Stimulated activated CD8-positive, alpha-beta memory T cell treated with anti-CD3 and anti-CD28 coated beads, Interleukin-15, amount 100 ng/mL, for 4 hours (primary cell): ENCODE results near the gene PCDHGB4.
"Not testable (repeated sequence)": the region's sequence is repeated elsewhere in the genome, so short reads cannot be mapped to it uniquely, and the experiment has no call there.

Source experiments
- DNase-seq, 2 donors: peaks; one replicate each; pipeline ENCODE4 v3.0.0-alpha.2; 2020; ENCODE audit warnings: low read depth in 2 of 2

PCDHGB4 gene

GRCh38 chr5:141366016-141366896 is 21.2 kb upstream of the PCDHGB4 start:
- no peak for DNase-seq

- no peak for DNase-seq
Observed at GRCh38 chr5:141369994-141370848, 17.3 kb upstream of the PCDHGB4 start, which contains the start of gene PCDHGB3. PCDHGB3 (plus strand) TSS chr5:141370242; CDS start chr5:141370395, 153 bp downstream.

- DNase-seq, result no peak
Observed at GRCh38 chr5:141371572-141372475, 15.7 kb upstream of the PCDHGB4 start.

- no peak for DNase-seq
Observed at GRCh38 chr5:141373673-141374317, 13.7 kb upstream of the PCDHGB4 start, which contains the start of gene PCDHGA6. PCDHGA6 (plus strand) TSS chr5:141373891; CDS start chr5:141374084, 193 bp downstream.

- DNase-seq, result no peak
Observed at GRCh38 chr5:141374627-141375026, 12.9 kb upstream of the PCDHGB4 start.

- not testable (repeated sequence) for DNase-seq
Observed at GRCh38 chr5:141375444-141376155, 11.9 kb upstream of the PCDHGB4 start.

GRCh38 chr5:141382469-141383294 is 4.8 kb upstream of the PCDHGB4 start, which contains the start of gene PCDHGA7:
PCDHGA7 (plus strand) TSS chr5:141382742; CDS start chr5:141382900, 158 bp downstream.
- DNase-seq, result no peak

- no peak for DNase-seq
Observed at GRCh38 chr5:141383345-141383744, 4.2 kb upstream of the PCDHGB4 start.

GRCh38 chr5:141384471-141385267 is 2.8 kb upstream of the PCDHGB4 start:
- no peak for DNase-seq

GRCh38 chr5:141388661-141389060 is 1.2 kb downstream of the PCDHGB4 start:
- no peak for DNase-seq

GRCh38 chr5:141389153-141390042 is 1.9 kb downstream of the PCDHGB4 start:
- DNase-seq, result no peak

- no peak for DNase-seq
Observed at GRCh38 chr5:141392429-141393198, 5.1 kb downstream of the PCDHGB4 start, which contains the start of gene PCDHGA8. PCDHGA8 (plus strand) TSS chr5:141392633; CDS start chr5:141392814, 181 bp downstream.

GRCh38 chr5:141393267-141393666 is 5.8 kb downstream of the PCDHGB4 start:
- no peak for DNase-seq

- DNase-seq, result not testable (repeated sequence)
Observed at GRCh38 chr5:141394401-141395187, 7.1 kb downstream of the PCDHGB4 start.

GRCh38 chr5:141397756-141398551 is 10.5 kb downstream of the PCDHGB4 start, which contains the start of gene PCDHGB5:
PCDHGB5 (plus strand) TSS chr5:141397947; CDS start chr5:141398128, 181 bp downstream.
- DNase-seq, result not testable (repeated sequence)
